Activated naive CD8-positive, alpha-beta T cell (primary cell): ENCODE measurements around the gene TOMM34.

Experiments used
- H3K27ac Mint-ChIP-seq: one replicate; pipeline ENCODE4 v1.8.0; 2021; ENCODE audit warnings: mixed read lengths
- H3K27me3 Mint-ChIP-seq: one replicate; pipeline ENCODE4 v1.8.0; 2021; ENCODE audit warnings: mixed read lengths
- H3K36me3 Mint-ChIP-seq: one replicate; pipeline ENCODE4 v1.8.0; 2021; ENCODE audit warnings: mixed read lengths
- H3K4me1 Mint-ChIP-seq: one replicate; pipeline ENCODE4 v1.8.0; 2021; ENCODE audit warnings: low read depth, mixed read lengths
- H3K4me3 Mint-ChIP-seq: one replicate; pipeline ENCODE4 v1.8.0; 2021; ENCODE audit warnings: mild to moderate bottlenecking, mixed read lengths
- H3K9me3 Mint-ChIP-seq: one replicate; pipeline ENCODE4 v1.8.0; 2021; ENCODE audit warnings: low read depth, mixed read lengths

TOMM34 gene

GRCh38 chr20:44901974-44902373, 58.2 kb downstream of the TOMM34 start:
- Mint-ChIP-seq H3K9me3 (no peaks in the 10 kb centered on the region), H3K36me3 (peaks cover 9% of the 10 kb centered on the region), H3K27ac (no peak overlapping the region), H3K4me1 (peaks cover 47% of the 10 kb centered on the region), H3K27me3 (no peaks in the 10 kb centered on the region), H3K4me3 (no peak overlapping the region)

DNA sequence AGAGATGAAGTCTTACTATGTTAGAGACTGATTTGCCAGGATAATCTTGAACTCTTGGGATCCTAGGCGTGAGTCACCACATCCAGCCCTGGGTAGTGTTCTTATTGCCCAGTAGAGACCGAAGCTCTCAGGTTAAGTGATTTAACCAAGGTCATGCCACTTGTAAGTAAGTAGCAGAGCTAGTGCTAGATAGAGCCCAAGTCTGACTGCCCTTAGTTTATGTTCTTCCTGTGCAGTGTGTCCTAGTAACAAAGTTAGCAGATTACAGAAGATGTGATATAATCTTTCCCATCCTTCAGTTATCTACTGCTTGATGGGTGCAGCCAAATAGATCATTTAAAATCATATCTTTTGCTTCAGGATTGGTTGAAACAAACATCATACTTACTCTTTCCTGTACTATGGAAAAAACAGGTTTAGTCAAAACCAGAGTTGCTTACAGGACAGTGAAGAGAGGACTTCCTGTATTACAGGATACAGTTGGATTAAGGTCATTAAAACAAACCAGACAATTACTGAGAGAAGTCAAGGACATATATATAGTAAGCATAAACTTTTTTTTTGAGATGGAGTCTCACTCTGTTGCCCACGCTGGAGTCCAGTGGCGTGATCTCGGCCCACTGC, 59.9 kb downstream of the TOMM34 start:
- peaks cover 64% of the 10 kb centered on the region for H3K4me1 Mint-ChIP-seq
- H3K4me3 Mint-ChIP-seq, result peak overlapping the region; percentile 47
- H3K9me3 Mint-ChIP-seq, result no peaks in the 10 kb centered on the region
- peak overlapping the region; percentile 90 for H3K27ac Mint-ChIP-seq
- H3K36me3 Mint-ChIP-seq, result peaks cover 9% of the 10 kb centered on the region
- no peaks in the 10 kb centered on the region for H3K27me3 Mint-ChIP-seq

DNA sequence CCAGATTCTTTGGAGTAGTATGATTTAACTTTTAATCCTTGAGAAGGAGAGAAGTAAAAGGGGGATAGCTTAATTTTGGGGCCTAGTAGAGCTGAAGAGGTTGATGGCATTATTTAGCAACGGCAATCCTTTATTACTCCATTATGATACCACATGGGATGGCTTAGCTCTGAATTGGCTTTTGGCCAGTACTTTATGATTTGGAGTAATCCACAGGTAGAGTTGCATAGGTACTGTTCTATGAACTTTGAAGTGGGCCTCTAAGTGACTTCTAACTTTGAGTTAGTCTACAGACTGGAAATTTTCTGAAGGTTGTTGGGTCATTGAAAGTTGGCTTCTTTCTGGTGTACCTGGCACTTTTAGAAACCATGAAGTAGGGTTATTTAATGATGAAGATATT, 63.1 kb downstream of the TOMM34 start:
- Mint-ChIP-seq H3K4me1 (peaks cover 86% of the 10 kb centered on the region), H3K9me3 (no peaks in the 10 kb centered on the region), H3K27me3 (no peaks in the 10 kb centered on the region), H3K27ac (peak overlapping the region; percentile 84), H3K4me3 (peak overlapping the region; percentile 47), H3K36me3 (peaks cover 10% of the 10 kb centered on the region)

GRCh38 chr20:44896583-44896982, 63.6 kb downstream of the TOMM34 start:
- Mint-ChIP-seq H3K4me1 (peaks cover 88% of the 10 kb centered on the region), H3K4me3 (peak overlapping the region; percentile 47), H3K36me3 (peaks cover 13% of the 10 kb centered on the region), H3K27me3 (no peaks in the 10 kb centered on the region), H3K27ac (peak overlapping the region; percentile 84), H3K9me3 (no peaks in the 10 kb centered on the region)

- Mint-ChIP-seq H3K27ac (peak overlapping the region; percentile 58), H3K36me3 (peaks cover 9% of the 10 kb centered on the region), H3K4me1 (peaks cover 85% of the 10 kb centered on the region), H3K27me3 (no peaks in the 10 kb centered on the region), H3K4me3 (peak overlapping the region; percentile 38), H3K9me3 (no peaks in the 10 kb centered on the region)
Measured at GRCh38 chr20:44894959-44895358, 65.2 kb downstream of the TOMM34 start.
